DND-41 (cell line): ENCODE measurements around the gene ZNF609.

ENCODE experiments used
- ATAC-seq: fragments of 200-7000 bp; cut with Tn5 transposase; 3 replicates; pipeline ENCODE4 v1.9.1; 2021; ENCODE audit warnings: low read depth; ENCODE audit not compliant: insufficient read depth
- DNase-seq: peaks from one replicate; pipeline ENCODE4 v3.0.0-alpha.2; 2020
- H2AFZ ChIP-seq: 2 replicates; pipeline ENCODE4 v1.6.0; 2012; ENCODE audit warnings: low read depth, low read length
- H3K27ac ChIP-seq: 2 replicates; pipeline ENCODE4 v1.5.1; 2012; ENCODE audit warnings: low read length, inconsistent platforms
- H3K27me3 ChIP-seq: fragments of 200-600 bp; sonication (generic); 2 replicates; pipeline ENCODE4 v1.6.0; 2012; ENCODE audit warnings: low read length, mild to moderate bottlenecking, inconsistent platforms; ENCODE audit not compliant: insufficient read depth, poor library complexity
- H3K36me3 ChIP-seq: 2 replicates; pipeline ENCODE4 v1.5.1; 2012; ENCODE audit warnings: low read length, inconsistent platforms; ENCODE audit not compliant: insufficient read depth
- H3K4me1 ChIP-seq: 2 replicates; pipeline ENCODE4 v1.5.1; 2012; ENCODE audit warnings: mild to moderate bottlenecking, low read length; ENCODE audit not compliant: insufficient read depth
- H3K4me2 ChIP-seq: 2 replicates; pipeline ENCODE4 v1.6.0; 2012; ENCODE audit warnings: mild to moderate bottlenecking, moderate library complexity, low read length, inconsistent platforms; ENCODE audit not compliant: insufficient read depth
- H3K4me3 ChIP-seq, 2 experiments: fragments of 200-600 bp in 1 of 2; shearing (Covaris generic) in 1 of 2; 2 replicates each; pipeline ENCODE4 v1.5.1; 2012 to 2016; ENCODE audit warnings: inconsistent platforms in 2 of 2, low read length in 2 of 2, mild to moderate bottlenecking in 2 of 2, low read depth in 1 of 2, moderate library complexity in 1 of 2
- H3K79me2 ChIP-seq: 2 replicates; pipeline ENCODE4 v1.6.0; 2012; ENCODE audit warnings: low read length, inconsistent platforms; ENCODE audit not compliant: insufficient read depth
- H3K9ac ChIP-seq: 2 replicates; pipeline ENCODE4 v1.6.0; 2012; ENCODE audit warnings: low read depth, mild to moderate bottlenecking, inconsistent platforms, low read length, moderate library complexity
- H3K9me3 ChIP-seq: 2 replicates; pipeline ENCODE4 v1.5.1; 2012; ENCODE audit warnings: low read length, moderate library complexity, mild to moderate bottlenecking, inconsistent platforms; ENCODE audit not compliant: insufficient read depth, severe bottlenecking
- H4K20me1 ChIP-seq: 2 replicates; pipeline ENCODE4 v1.6.0; 2012; ENCODE audit warnings: low read length; ENCODE audit not compliant: insufficient read depth
- CTCF ChIP-seq: IDR thresholded peaks from 2 replicates; pipeline ENCODE4 v1.5.1; 2012; ENCODE audit warnings: borderline replicate concordance, low read length, moderate library complexity, mild to moderate bottlenecking; ENCODE audit not compliant: poor library complexity, severe bottlenecking; ENCODE audit errors: extremely low read depth
- EZH2 ChIP-seq: IDR thresholded peaks from 3 replicates; pipeline ENCODE4 v1.6.1; 2012; ENCODE audit warnings: borderline replicate concordance, low read depth, mild to moderate bottlenecking, moderate library complexity, low read length, inconsistent platforms; ENCODE audit not compliant: severe bottlenecking

The ZNF609 gene

GRCh38 chr15:64535460-64536243, 75.3 kb downstream of the ZNF609 start:
- Histone ChIP-seq H3K27ac (peak overlapping the region; percentile 75), H4K20me1 (0 out of 2 replicates have a peak, but pooled peaks cover 4% of the 10 kb centered on the region), H3K4me2 (peak overlapping the region; percentile 45; the same call in 1 of the 2 replicates), H3K79me2 (peaks cover 82% of the 10 kb centered on the region), H3K4me3 (no peak overlapping the region; a peak in 1 of 4 replicates), H2AFZ (no peak overlapping the region), H3K9me3 (no peaks in the 10 kb centered on the region), H3K9ac (peak overlapping the region; percentile 10; the same call in 1 of the 2 replicates), H3K36me3 (no peaks in the 10 kb centered on the region; the same call in 1 of the 2 replicates), H3K27me3 (no peaks in the 10 kb centered on the region), H3K4me1 (peaks cover 65% of the 10 kb centered on the region)
- no peak for TF ChIP-seq CTCF
- TF ChIP-seq EZH2 = no peak
- ATAC-seq (peak; percentile 58), DNase-seq (no peak)

DNA sequence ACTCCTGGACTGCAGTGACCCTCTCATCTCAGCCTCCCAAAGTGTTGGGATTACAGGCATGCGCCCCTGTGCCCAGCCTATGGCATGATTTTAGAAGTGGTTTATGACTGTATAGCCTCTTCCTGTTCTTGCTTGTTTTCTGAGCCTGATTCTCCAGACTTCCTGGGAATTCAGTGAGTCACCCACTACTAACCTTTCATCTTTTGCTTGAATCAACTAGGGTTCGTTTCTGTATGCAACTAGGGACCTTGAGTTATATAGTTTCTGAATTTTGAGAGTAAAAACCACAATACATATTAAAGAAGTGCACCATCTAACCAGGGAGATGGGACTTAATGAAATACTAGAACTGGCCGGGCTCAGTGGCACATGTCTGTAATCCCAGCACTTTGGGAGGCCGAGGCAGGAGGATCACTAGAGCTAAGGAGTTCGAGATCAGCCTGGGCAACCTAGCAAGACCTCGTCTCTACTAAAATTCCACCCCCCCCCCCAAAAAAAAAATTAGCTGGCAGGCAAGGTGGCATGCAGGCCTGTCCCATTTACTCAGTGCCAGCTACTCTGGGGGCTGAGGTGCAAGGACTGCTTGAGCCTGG, 76.0 kb downstream of the ZNF609 start:
- Histone ChIP-seq H3K27ac (peak overlapping the region; percentile 75), H3K9me3 (no peaks in the 10 kb centered on the region), H3K36me3 (no peaks in the 10 kb centered on the region; the same call in 1 of the 2 replicates), H3K9ac (peak overlapping the region; percentile 10; the same call in 1 of the 2 replicates), H4K20me1 (0 out of 2 replicates have a peak, but pooled peaks cover 4% of the 10 kb centered on the region), H3K4me3 (no peak overlapping the region; a peak in 1 of 4 replicates), H2AFZ (no peak overlapping the region), H3K79me2 (peaks cover 75% of the 10 kb centered on the region), H3K4me2 (peak overlapping the region; percentile 45), H3K27me3 (no peaks in the 10 kb centered on the region), H3K4me1 (peaks cover 58% of the 10 kb centered on the region)
- DNase-seq = peak; percentile 33
- TF ChIP-seq EZH2 = no peak
- no peak for TF ChIP-seq CTCF
- peak; percentile 67 for ATAC-seq

GRCh38 chr15:64542091-64542490, 81.7 kb downstream of the ZNF609 start:
- Histone ChIP-seq H3K4me1 (peaks cover under 1% of the 10 kb centered on the region; the same call in 1 of the 2 replicates), H3K9ac (no peak overlapping the region), H3K9me3 (no peaks in the 10 kb centered on the region), H3K79me2 (peaks cover 79% of the 10 kb centered on the region), H3K27ac (no peak overlapping the region), H3K27me3 (no peaks in the 10 kb centered on the region), H4K20me1 (peaks cover 13% of the 10 kb centered on the region; the same call in 1 of the 2 replicates), H3K4me2 (no peak overlapping the region), H2AFZ (no peak overlapping the region), H3K4me3 (no peak overlapping the region), H3K36me3 (no peaks in the 10 kb centered on the region)
- no peak for ATAC-seq
- no peak for DNase-seq
- TF ChIP-seq CTCF (no peak), EZH2 (no peak)
